HG03108 (cell line): ENCODE measurements around the gene ACACA.

ENCODE experiments used
- ATAC-seq: cut with Tn5 transposase; IDR thresholded peaks from one replicate; pipeline ENCODE4 v1.9.1; 2021; ENCODE audit warnings: moderate library complexity; ENCODE audit not compliant: unreplicated experiment

ACACA gene

GRCh38 chr17:37142294-37142896 is 264.2 kb downstream of the ACACA start:
- no peak for ATAC-seq

- ATAC-seq = no peak
Observed at GRCh38 chr17:37138571-37139120, 268.0 kb downstream of the ACACA start.

DNA sequence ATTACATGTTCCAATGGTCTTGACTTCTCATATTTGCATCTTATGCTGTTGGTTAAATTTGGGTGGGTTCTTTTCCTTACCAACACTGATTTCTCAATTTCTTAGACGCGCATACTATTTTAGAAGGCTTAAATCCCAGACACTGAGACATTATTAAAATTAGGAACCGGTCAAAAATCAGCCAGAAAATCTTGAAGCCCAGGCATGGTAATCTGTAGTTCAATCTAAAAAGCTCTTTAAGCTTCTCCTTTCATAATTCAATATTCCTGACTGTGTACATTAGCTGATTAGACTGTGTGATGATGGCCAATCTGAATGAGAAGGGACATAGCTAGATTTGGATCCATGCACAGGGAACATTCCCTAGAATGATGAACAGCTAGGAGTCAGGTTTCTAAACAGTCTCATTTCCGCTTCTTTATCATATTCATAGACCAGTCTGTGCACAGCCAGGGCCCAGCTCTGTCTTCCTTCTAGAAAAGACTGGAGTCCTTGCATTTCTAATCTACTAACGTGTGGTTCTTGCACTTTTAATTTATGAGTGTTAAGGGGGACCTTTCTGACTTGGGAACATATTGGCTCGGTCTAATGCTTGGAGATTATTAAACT is 268.6 kb downstream of the ACACA start:
- ATAC-seq = no peak

- no peak for ATAC-seq
Observed at GRCh38 chr17:37137070-37137610, 269.5 kb downstream of the ACACA start.

DNA sequence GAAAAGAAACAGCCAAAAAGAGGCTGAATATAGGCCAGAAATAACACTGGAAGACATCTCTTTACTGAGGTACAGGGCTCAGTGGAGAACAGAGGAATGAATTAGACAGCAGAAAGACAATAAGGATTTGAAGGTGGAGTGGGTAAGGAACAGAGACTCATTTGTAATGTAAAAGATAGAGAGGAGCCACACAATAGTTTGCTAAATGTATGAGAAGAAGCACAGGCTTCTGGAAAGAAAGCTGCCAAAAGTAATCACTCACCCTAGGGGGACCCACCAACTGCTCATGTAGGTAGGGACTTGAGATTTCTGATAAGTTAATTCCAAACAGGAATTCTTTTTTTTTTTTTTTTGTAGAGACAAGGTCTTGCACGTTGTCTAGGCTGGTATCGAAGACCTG is 271.1 kb downstream of the ACACA start:
- ATAC-seq = no peak

DNA sequence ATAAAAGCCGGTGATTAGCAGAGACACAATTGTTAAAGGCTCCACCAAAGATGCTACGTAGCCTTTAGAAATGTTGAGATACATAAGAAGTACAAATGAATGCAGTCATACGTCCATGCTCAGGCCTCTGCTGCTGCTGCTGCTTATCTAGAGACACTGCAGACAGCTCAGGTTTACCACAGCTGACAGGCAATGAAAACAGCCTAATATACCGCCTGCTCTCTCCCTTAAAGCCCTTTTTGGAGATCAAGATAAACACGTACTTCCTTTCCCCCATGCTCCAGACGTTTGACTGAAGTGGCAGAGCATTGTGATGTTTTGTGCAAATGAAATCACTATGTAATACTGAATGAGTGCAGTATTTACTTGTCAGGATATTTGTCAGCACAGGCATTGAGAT is 272.6 kb downstream of the ACACA start:
- ATAC-seq = no peak

GRCh38 chr17:37133136-37133535 is 273.5 kb downstream of the ACACA start:
- ATAC-seq = no peak

DNA sequence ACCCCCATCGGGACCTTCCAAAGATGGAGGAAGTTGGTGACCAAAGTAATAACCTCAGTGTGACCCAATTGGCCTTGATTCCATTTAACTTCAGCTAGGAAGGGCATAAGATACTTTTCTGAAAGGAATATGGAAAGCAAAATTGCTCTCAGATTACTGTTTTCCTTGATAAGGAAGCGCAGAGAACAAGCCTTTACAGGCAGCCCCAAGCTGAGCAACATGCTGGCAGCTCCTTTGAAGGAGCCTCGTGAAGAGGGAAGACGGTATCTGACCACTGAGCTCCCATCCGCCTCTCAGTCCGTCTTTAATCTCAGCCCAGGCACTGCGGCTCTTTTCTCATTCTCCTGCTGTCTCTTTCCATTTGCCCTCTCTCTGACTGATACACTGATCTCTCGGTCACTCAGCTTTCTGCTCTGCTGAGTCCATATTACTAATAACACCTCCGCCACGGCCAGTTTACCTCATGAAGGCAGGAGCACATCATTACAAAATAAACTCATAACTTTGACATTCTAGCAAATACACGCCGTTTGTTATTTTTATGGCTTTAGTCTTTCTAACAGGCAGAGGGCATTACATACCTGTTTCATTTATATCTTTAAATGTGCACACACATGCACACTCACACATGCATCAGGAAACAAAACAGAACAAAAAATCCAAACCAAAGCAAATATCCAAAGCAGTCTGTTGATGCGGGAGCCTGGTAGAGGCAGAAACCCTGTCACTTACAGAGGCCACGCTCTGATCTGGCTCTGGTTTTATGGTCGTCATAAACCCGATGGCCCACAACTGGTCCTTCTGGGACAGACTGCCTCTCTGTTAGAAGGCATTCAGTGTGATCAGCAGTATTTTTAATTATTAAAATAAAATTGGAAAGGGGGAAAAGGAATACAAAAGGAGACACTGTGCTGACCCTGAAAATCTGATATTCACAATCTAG is 274.7 kb downstream of the ACACA start:
- no peak for ATAC-seq

DNA sequence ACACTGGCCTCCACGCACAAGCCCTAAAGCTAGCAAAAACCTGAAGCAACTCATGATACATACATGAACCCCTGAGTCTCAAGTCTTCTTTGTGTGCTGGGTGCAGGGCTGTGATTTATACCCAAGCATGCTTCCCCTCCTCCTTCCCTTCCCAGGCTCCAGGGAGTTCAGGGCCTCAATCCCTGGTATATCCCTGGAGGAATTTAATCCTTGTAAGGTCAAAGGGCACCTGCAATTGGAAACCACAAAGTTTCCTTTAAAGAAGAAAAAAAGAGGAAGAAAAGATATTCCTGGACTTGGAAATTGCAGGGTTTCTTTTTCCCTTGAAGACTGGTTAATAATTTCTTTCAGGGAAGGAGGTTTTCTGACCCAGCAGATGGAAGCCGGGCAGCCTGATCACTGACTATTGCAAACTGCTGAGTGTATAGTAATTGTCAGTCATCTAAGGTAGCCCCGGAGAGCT is 275.6 kb downstream of the ACACA start:
- ATAC-seq = no peak

DNA sequence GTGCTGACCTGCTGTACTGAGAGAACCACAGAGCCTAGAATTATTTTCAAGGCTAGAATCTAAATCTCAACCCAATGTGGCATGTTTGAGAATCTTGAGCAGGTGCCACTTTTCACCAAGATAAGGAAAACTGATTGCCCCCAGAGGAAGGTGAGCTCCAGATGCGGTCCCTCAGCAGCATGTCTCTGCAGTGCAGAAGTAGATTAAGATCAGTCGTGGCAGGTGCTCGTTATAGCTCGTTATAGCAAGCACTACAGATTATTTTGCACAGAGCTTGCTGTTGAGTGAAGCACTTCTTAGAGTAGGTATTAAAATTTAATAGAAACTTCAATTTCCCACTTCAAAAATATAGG is 281.8 kb downstream of the ACACA start:
- no peak for ATAC-seq

DNA sequence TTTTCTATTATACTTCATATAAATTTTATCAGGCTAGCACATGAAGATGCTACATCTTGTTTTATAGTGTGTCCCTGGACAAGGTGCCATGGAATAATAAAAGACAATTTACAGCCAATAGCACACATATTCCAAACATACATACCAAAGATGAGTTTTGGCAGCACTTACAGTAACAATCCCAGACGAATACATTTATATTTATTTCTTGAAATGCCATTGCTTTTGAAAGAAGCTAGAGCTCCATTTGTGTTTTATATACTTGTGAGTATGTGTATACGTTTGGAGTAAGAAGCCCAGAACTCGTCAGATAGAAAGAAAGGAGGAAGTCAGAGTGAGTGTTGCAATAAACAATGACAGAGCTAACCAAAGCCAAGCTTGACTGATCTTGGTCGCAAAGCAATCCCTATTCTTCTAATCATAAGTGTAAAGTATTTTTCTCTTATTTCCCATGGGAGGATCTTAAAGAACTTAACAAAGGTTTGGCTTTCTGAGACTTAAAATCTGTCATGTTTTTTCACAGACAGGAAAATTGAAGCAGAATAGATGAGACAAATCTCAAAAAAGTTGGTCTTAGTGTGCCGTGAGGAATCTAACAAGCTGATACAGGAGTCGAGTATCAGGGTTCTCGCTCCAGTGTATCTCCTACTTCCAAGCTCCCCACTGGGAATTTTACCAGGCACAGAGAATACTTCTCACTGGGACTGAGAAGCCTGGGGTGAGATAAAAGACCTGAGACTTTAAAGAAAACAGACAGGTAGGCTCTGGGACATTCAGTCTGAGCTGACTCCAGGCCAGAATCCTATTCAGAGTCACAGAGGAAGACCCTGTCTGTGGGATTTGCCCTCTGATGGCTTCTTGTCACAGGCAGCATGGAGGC is 282.5 kb downstream of the ACACA start:
- no peak for ATAC-seq

- ATAC-seq = no peak
Observed at GRCh38 chr17:37123386-37123785, 283.2 kb downstream of the ACACA start.

DNA sequence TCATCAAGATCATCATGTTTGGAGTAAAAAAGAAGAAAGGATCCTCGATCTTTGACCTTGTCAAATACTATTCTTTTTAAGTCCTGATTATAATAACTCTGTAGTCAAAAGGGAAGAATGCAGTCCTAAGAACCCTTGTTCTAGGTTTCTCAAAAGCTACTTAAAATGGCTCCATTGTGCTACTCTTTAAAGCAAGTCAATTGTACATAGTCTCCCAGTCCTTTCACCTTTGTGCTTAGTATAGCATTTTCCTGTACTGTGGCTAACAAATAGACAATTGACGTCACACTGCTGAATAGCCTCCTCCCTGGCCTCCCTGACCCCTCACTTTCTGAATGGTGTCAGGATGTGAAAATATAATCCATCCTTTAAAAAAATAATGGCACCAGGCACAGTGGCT is 285.0 kb downstream of the ACACA start:
- ATAC-seq = no peak

DNA sequence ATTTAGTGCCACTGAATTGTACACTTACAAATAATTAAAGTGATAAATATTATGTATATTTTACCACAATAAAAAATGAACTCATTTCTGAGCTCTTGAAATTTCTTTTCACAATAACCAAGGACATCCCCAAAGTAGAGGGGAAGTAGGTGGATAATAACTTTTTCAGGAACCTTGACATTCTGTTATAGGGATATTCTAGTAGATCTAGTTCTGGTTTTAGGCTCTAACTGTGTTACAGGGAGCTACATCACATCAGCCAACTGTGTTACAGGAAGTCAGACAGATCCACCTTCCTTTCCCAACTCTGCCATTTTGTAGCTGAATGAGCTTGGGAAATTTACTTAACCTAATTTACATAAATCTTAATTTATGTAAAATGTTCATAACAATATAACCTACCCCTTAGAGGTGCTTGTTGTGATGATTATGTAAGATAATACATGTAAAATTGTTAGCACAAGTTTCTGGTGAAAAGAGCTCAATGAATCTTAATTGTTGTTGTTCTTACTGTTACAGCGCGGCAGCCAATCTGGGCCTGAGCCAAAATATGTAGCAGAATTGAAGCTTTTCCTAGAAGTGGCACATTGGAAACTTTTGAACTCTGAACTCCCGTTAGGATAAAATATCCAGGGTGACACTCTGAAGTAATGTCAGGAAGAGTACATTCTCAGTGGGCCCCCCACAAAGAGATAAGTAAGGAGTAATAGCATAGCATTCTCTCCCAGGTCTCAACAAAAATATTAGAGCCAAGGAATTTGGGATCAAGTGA is 288.1 kb downstream of the ACACA start:
- ATAC-seq = no peak

DNA sequence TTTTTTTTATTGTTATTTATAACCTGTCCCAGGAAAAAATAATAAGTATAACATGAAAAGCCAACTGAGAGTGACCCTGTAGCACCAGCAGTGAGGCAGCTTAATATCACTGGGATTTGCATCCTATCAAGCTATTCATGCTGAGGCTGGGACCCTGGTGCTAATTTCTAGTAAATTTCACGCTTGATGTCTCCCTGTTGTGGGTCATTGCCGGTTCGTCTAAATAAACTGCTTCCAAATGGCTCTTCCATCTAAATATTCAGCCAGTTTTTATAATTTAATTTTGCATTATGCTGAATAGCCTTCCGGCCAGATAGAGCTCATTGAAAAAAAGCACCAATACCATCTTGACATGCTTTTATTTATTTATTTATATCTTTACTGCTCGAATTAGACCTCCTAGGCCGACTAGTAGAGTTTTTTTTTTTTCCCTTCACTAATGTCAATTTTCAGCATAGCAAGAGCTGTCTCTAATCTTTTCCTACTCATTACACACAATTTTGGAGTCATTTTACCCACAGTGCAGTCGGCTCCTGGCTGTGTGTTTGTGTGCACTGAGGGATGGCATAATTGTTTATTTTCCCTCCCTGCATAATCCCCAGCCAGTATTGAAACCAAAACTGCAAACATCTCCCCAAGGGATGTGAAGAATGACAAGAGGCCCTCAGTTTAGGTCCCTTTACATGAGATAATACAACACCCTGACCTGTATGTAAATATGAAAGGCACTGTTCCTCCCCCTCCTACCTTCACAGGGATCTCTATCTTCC is 289.1 kb downstream of the ACACA start:
- no peak for ATAC-seq

DNA sequence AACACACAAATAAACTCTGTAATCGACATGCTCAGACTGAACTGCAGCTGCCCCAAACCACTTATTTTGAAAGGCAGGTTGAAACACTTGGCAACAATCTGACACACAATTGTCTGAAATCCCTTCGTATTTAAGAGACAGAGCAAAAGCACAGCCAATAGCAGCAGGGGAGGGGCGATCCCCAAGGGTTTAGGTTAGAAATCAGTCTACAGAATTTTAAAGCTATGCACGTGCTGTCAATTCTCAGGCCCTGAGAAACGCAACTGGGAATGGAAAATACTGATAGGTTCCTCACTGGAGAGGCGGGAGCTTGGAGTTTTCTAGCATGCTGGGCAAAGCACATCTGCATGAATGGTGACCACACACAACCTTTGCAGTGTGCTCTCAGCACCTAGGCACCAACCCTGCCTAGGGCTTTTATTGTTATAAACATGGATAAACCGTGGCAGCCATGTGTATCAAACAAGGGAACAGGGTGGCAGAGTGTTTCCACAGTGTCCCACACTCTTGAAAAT is 289.9 kb downstream of the ACACA start:
- ATAC-seq = no peak

GRCh38 chr17:37111329-37111728 is 295.3 kb downstream of the ACACA start:
- no peak for ATAC-seq

- no peak for ATAC-seq
Observed at GRCh38 chr17:37110746-37111145, 295.9 kb downstream of the ACACA start.
